Measurements from ENCODE around the gene ZNF580. TPM values are rescaled to one million over a fixed set of nuclear protein-coding genes. Genes with fewer than 3 reads are reported as not detected.

ZNF580 gene
- total and polyA plus RNA-seq, 9 of the 15 experiments (the other 6 are each of a cell fraction or from before 2014, with no cell fraction given): 2.3 to 47.4 (median 6.0) TPM

GRCh38 chr19:55601084-55601483 is 39.7 kb upstream of the ZNF580 start (continued):
- no peak for TF ChIP-seq MYNN (IDR thresholded peaks at IDR 0.05)
- no peak for TF ChIP-seq MYNN (CRISPR knock-in tag; IDR thresholded peaks at IDR 0.05)
- TF ChIP-seq GATAD2A (IDR thresholded peaks at IDR 0.05): no peak
- no peak for TF ChIP-seq SMARCE1 (IDR thresholded peaks at IDR 0.05)
- no peak for TF ChIP-seq KDM2B (CRISPR knock-in tag; IDR thresholded peaks at IDR 0.05)
- TF ChIP-seq HNRNPH1 (optimal IDR thresholded peaks at IDR 0.05; ENCODE audit: low read depth, low read length): no peak
- TF ChIP-seq ZNF830 (CRISPR knock-in tag; IDR thresholded peaks at IDR 0.05): no peak
- TF ChIP-seq, protein P1, sequence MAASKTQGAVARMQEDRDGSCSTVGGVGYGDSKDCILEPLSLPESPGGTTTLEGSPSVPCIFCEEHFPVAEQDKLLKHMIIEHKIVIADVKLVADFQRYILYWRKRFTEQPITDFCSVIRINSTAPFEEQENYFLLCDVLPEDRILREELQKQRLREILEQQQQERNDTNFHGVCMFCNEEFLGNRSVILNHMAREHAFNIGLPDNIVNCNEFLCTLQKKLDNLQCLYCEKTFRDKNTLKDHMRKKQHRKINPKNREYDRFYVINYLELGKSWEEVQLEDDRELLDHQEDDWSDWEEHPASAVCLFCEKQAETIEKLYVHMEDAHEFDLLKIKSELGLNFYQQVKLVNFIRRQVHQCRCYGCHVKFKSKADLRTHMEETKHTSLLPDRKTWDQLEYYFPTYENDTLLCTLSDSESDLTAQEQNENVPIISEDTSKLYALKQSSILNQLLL (CRISPR knock-in tag; IDR thresholded peaks at IDR 0.05; ENCODE audit: borderline replicate concordance): no peak
- 0 out of 2 replicates have a peak, but pooled peaks have one; percentile 54 for TF ChIP-seq HDAC2 (IDR thresholded peaks at IDR 0.05)
- no peak for TF ChIP-seq NR0B1 (IDR thresholded peaks at IDR 0.05; ENCODE audit: partially characterized antibody)
- no peak for TF ChIP-seq SRF (CRISPR knock-in tag; IDR thresholded peaks at IDR 0.05)
- TF ChIP-seq ZC3H8 (IDR thresholded peaks at IDR 0.05): no peak
- TF ChIP-seq, protein P2, sequence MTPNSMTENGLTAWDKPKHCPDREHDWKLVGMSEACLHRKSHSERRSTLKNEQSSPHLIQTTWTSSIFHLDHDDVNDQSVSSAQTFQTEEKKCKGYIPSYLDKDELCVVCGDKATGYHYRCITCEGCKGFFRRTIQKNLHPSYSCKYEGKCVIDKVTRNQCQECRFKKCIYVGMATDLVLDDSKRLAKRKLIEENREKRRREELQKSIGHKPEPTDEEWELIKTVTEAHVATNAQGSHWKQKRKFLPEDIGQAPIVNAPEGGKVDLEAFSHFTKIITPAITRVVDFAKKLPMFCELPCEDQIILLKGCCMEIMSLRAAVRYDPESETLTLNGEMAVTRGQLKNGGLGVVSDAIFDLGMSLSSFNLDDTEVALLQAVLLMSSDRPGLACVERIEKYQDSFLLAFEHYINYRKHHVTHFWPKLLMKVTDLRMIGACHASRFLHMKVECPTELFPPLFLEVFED (CRISPR knock-in tag; conservative IDR thresholded peaks at IDR 0.05): no peak
- peak; percentile 44; the same call in 1 of the 2 replicates for TF ChIP-seq CBX1 (IDR thresholded peaks at IDR 0.05; ENCODE audit: low read depth)
- TF ChIP-seq U2AF1 (optimal IDR thresholded peaks at IDR 0.05; ENCODE audit: low read depth, low read length): no peak
